ENCODE data around the gene C16orf78. TPM values are rescaled to one million over a fixed set of nuclear protein-coding genes. Genes with fewer than 3 reads are reported as not detected.

C16orf78 gene, protein sequence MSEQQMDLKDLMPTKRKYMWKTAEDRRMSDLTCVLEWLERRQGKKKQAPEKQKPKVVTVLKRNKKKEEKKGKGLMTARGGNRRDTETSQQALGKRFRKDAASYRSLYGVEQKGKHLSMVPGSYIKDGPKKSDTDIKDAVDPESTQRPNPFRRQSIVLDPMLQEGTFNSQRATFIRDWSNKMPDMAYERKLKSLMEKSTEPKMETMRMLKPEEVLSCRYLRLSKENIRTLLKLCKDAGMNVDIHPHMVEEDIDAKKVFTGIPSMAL
- total RNA-seq, result not detected in 2 replicates

DNA sequence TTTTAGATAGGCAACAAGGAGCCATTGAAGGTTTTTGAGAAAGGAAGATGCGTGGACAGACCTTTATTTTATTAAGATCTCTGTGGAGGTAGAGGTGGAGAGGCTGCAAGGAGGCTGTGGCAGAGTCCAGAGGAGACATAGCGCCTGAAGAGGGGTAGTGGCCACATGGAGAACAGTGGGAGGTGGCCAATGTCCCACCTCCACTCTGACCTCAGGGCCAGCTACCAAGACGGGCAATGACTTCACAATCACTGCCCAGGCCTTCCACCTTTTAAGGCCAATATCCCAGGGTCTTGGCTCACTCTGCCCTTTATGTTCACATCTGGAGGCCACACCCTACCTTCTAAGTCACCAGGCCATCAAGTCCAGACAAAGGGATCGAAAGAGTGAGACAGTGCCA, at the start of gene C16orf78:
Gene C16orf78, plus strand, starts transcription at position 301 of the 400 bp plus-strand sequence. CDS start 136 bp downstream, outside the sequence.

Other genes starting within 250 kb of the C16orf78 start
- not detected in 2 replicates for gene CBLN1, start 92.0 kb upstream of the C16orf78 start, total RNA-seq

Data from placental pericyte (primary cell).